Right atrium auricular region (tissue), 2 donors: Measurements from ENCODE around the gene ROCK2. TPM values are rescaled to one million over a fixed set of nuclear protein-coding genes. Genes with fewer than 3 reads are reported as not detected.

Experiments used
- DNase-seq: peaks from one replicate; pipeline ENCODE4 v3.0.0-alpha.2; 2019; ENCODE audit warnings: low spot score
- H3K27ac ChIP-seq, 2 donors: fragments of 200-600 bp; sonication (generic); 1 replicate in 1 of 2; 2 replicates in 1 of 2; pipeline ENCODE4 v1.5.1; 2016 to 2019
- H3K27me3 ChIP-seq, 2 donors: fragments of 200-600 bp; sonication (generic); one replicate each; pipeline versions ENCODE4 v1.5.1 to v1.6.0; 2017 to 2019
- H3K36me3 ChIP-seq: fragments of 200-600 bp; sonication (generic); one replicate; pipeline ENCODE4 v1.5.1; 2016
- H3K4me1 ChIP-seq, 2 donors: fragments of 200-600 bp; sonication (generic); one replicate each; pipeline versions ENCODE4 v1.5.1 to v1.6.0; 2017 to 2019
- H3K4me3 ChIP-seq, 2 donors: fragments of 200-600 bp; sonication (generic); 1 replicate in 1 of 2; 2 replicates in 1 of 2; pipeline ENCODE4 v1.5.1; 2017 to 2019; ENCODE audit warnings: mild to moderate bottlenecking in 1 of 2, moderate library complexity in 1 of 2
- H3K9me3 ChIP-seq, 2 donors: fragments of 200-600 bp; sonication (generic); one replicate each; pipeline ENCODE4 v1.5.1; 2019
- CTCF ChIP-seq, 2 donors: fragments of 200-600 bp; sonication (generic); IDR thresholded peaks; one replicate each; pipeline ENCODE4 v1.5.1; 2019; ENCODE audit warnings: antibody characterized with exemption in 2 of 2
- total RNA-seq, 2 donors: library from RNA; depleted of rRNA; stranded (reverse); fragments of >200 nt; gene quantifications; one replicate each; pipeline ENCODE4 v1.1.0, GENCODE V29; 2016

The ROCK2 gene
- total RNA-seq, 2 donors from 2014 or later, result 32.3 to 32.6 TPM

- Histone ChIP-seq H3K27ac (no peak overlapping the region), H3K4me3 (no peak overlapping the region), H3K4me1 (peaks cover 0 to 37% of the 10 kb centered on the region in 2 donors), H3K27me3 (no peaks in the 10 kb centered on the region), H3K36me3 (no peaks in the 10 kb centered on the region), H3K9me3 (no peaks in the 10 kb centered on the region)
- DNase-seq, result no peak
- TF ChIP-seq CTCF (IDR thresholded peaks at IDR 0.05), result no peak
These were observed 31.5 kb downstream of the ROCK2 start for GRCh38 chr2:11312770-11313471.

GRCh38 chr2:11311543-11311942 lies 32.9 kb downstream of the ROCK2 start:
- H3K9me3 ChIP-seq, result no peaks in the 10 kb centered on the region
- H3K4me3 ChIP-seq, result no peak overlapping the region
- H3K36me3 ChIP-seq, result no peaks in the 10 kb centered on the region
- H3K27me3 ChIP-seq, result no peaks in the 10 kb centered on the region
- peaks cover 0 to 39% of the 10 kb centered on the region in 2 donors for H3K4me1 ChIP-seq
- no peak for TF ChIP-seq CTCF (IDR thresholded peaks at IDR 0.05)
- no peak for DNase-seq
- no peak overlapping the region for H3K27ac ChIP-seq

- Histone ChIP-seq H3K36me3 (no peaks in the 10 kb centered on the region), H3K9me3 (no peaks in the 10 kb centered on the region), H3K27ac (no peak overlapping the region), H3K27me3 (no peaks in the 10 kb centered on the region), H3K4me3 (no peak overlapping the region), H3K4me1 (peaks cover 0 to 44% of the 10 kb centered on the region in 2 donors)
- no peak for TF ChIP-seq CTCF (IDR thresholded peaks at IDR 0.05)
- DNase-seq, result no peak
These were observed 34.2 kb downstream of the ROCK2 start for GRCh38 chr2:11310212-11310611.

- no peak for DNase-seq
- Histone ChIP-seq H3K27me3 (no peaks in the 10 kb centered on the region), H3K9me3 (no peaks in the 10 kb centered on the region), H3K4me3 (no peak overlapping the region), H3K36me3 (no peaks in the 10 kb centered on the region), H3K27ac (no peak overlapping the region), H3K4me1 (peaks cover 0 to 39% of the 10 kb centered on the region in 2 donors)
- TF ChIP-seq CTCF (IDR thresholded peaks at IDR 0.05), result no peak
These were observed 34.7 kb downstream of the ROCK2 start for GRCh38 chr2:11309706-11310105.

GRCh38 chr2:11307764-11308415 lies 36.5 kb downstream of the ROCK2 start:
- DNase-seq, result no peak
- Histone ChIP-seq H3K4me1 (peaks cover 0 to 48% of the 10 kb centered on the region in 2 donors), H3K36me3 (no peaks in the 10 kb centered on the region), H3K27ac (no peak overlapping the region), H3K9me3 (no peaks in the 10 kb centered on the region), H3K27me3 (no peaks in the 10 kb centered on the region), H3K4me3 (no peak overlapping the region)
- no peak for TF ChIP-seq CTCF (IDR thresholded peaks at IDR 0.05)
